ENCODE data around the gene GNL2.

DNA sequence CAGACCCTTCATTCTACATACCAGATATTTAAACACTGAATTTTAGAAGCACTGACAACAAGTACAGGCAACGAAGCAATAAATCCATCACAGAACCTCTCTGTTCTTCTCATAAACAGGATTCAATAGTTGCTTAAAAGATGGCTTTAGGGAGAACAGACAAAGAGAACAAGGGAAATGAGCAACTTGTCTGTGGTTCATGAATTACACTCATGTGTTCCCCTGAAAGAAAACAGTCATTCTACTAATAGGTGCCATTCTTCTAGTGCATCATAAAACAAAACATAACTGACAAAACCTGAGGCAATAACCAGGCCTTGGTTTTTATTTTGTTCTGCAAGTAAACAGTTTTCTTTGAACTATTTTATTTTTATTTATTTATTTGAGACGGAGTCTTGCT, 6.8 kb downstream of the GNL2 start:
- TF ChIP-seq TAF1 (IDR thresholded peaks at IDR 0.05; ENCODE audit: borderline replicate concordance, insufficient read depth, low read length): no peak
- TF ChIP-seq, protein P1, sequence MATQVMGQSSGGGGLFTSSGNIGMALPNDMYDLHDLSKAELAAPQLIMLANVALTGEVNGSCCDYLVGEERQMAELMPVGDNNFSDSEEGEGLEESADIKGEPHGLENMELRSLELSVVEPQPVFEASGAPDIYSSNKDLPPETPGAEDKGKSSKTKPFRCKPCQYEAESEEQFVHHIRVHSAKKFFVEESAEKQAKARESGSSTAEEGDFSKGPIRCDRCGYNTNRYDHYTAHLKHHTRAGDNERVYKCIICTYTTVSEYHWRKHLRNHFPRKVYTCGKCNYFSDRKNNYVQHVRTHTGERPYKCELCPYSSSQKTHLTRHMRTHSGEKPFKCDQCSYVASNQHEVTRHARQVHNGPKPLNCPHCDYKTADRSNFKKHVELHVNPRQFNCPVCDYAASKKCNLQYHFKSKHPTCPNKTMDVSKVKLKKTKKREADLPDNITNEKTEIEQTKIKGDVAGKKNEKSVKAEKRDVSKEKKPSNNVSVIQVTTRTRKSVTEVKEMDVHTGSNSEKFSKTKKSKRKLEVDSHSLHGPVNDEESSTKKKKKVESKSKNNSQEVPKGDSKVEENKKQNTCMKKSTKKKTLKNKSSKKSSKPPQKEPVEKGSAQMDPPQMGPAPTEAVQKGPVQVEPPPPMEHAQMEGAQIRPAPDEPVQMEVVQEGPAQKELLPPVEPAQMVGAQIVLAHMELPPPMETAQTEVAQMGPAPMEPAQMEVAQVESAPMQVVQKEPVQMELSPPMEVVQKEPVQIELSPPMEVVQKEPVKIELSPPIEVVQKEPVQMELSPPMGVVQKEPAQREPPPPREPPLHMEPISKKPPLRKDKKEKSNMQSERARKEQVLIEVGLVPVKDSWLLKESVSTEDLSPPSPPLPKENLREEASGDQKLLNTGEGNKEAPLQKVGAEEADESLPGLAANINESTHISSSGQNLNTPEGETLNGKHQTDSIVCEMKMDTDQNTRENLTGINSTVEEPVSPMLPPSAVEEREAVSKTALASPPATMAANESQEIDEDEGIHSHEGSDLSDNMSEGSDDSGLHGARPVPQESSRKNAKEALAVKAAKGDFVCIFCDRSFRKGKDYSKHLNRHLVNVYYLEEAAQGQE (IDR thresholded peaks at IDR 0.05; ENCODE audit: insufficient read depth in 1 of 2, low read depth in 2 of 2, low read length in 2 of 2): no peak
- no peak for TF ChIP-seq SIN3A (IDR thresholded peaks at IDR 0.05; ENCODE audit: borderline replicate concordance, insufficient read depth, low read length)
- TF ChIP-seq POLR2AphosphoS5 (IDR thresholded peaks at IDR 0.05; ENCODE audit: low read depth, low read length): no peak
- TF ChIP-seq FOXP2 (optimal IDR thresholded peaks at IDR 0.05; ENCODE audit: borderline replicate concordance, extremely low read depth, extremely low read length, insufficient read depth): no peak
